ENCODE results near the gene RPL27A.

GRCh38 chr11:8707541-8708191 is 25.1 kb downstream of the RPL27A start:
- TF ChIP-seq CTCF (IDR thresholded peaks at IDR 0.05) (no peak), ZBTB43 (CRISPR knock-in tag; IDR thresholded peaks at IDR 0.05) (no peak), ELF4 (CRISPR knock-in tag; IDR thresholded peaks at IDR 0.05; ENCODE audit: low read depth) (no peak), FOXJ3 (CRISPR knock-in tag; IDR thresholded peaks at IDR 0.05; ENCODE audit: borderline replicate concordance) (no peak), ZBTB21 (CRISPR knock-in tag; IDR thresholded peaks at IDR 0.05; ENCODE audit: borderline replicate concordance) (no peak), CREM (CRISPR knock-in tag; IDR thresholded peaks at IDR 0.05) (no peak), TEAD4 (CRISPR knock-in tag; IDR thresholded peaks at IDR 0.05) (no peak), FOXK1 (CRISPR knock-in tag; IDR thresholded peaks at IDR 0.05) (no peak)
- TF ChIP-seq, protein P1, sequence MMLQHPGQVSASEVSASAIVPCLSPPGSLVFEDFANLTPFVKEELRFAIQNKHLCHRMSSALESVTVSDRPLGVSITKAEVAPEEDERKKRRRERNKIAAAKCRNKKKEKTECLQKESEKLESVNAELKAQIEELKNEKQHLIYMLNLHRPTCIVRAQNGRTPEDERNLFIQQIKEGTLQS (CRISPR knock-in tag; conservative IDR thresholded peaks at IDR 0.05), result no peak
- TF ChIP-seq, protein P2, sequence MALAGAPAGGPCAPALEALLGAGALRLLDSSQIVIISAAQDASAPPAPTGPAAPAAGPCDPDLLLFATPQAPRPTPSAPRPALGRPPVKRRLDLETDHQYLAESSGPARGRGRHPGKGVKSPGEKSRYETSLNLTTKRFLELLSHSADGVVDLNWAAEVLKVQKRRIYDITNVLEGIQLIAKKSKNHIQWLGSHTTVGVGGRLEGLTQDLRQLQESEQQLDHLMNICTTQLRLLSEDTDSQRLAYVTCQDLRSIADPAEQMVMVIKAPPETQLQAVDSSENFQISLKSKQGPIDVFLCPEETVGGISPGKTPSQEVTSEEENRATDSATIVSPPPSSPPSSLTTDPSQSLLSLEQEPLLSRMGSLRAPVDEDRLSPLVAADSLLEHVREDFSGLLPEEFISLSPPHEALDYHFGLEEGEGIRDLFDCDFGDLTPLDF (CRISPR knock-in tag; IDR thresholded peaks at IDR 0.05), result no peak
- TF ChIP-seq, protein P3, sequence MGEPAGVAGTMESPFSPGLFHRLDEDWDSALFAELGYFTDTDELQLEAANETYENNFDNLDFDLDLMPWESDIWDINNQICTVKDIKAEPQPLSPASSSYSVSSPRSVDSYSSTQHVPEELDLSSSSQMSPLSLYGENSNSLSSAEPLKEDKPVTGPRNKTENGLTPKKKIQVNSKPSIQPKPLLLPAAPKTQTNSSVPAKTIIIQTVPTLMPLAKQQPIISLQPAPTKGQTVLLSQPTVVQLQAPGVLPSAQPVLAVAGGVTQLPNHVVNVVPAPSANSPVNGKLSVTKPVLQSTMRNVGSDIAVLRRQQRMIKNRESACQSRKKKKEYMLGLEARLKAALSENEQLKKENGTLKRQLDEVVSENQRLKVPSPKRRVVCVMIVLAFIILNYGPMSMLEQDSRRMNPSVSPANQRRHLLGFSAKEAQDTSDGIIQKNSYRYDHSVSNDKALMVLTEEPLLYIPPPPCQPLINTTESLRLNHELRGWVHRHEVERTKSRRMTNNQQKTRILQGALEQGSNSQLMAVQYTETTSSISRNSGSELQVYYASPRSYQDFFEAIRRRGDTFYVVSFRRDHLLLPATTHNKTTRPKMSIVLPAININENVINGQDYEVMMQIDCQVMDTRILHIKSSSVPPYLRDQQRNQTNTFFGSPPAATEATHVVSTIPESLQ (CRISPR knock-in tag; IDR thresholded peaks at IDR 0.05), result no peak
- TF ChIP-seq, protein P4, sequence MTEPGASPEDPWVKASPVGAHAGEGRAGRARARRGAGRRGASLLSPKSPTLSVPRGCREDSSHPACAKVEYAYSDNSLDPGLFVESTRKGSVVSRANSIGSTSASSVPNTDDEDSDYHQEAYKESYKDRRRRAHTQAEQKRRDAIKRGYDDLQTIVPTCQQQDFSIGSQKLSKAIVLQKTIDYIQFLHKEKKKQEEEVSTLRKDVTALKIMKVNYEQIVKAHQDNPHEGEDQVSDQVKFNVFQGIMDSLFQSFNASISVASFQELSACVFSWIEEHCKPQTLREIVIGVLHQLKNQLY (CRISPR knock-in tag; IDR thresholded peaks at IDR 0.05), result no peak
